Keratinocyte (primary cell): ENCODE measurements around the gene NLGN1. TPM values are rescaled to one million over a fixed set of nuclear protein-coding genes. Genes with fewer than 3 reads are reported as not detected.

Source experiments
- DNase-seq: peaks from one replicate; pipeline ENCODE4 v3.0.0-alpha.2; 2011; ENCODE audit warnings: low read depth, missing footprints, low spot score
- FAIRE-seq: peaks from 2 replicates; lab custom pipeline; 2011; peaks lifted over from hg19 to GRCh38; lab: Jason Lieb, UNC
- H2AFZ ChIP-seq: 2 replicates; pipeline ENCODE4 v1.6.0; 2012; ENCODE audit warnings: low read length, control low read depth, inconsistent platforms; ENCODE audit not compliant: control insufficient read depth
- H3K27ac ChIP-seq: 2 replicates; pipeline ENCODE4 v1.5.1; 2011; ENCODE audit warnings: low read length; ENCODE audit not compliant: control insufficient read depth, insufficient read depth
- H3K27me3 ChIP-seq: 3 replicates; pipeline ENCODE4 v1.6.0; 2011; ENCODE audit warnings: low read length; ENCODE audit not compliant: control insufficient read depth, insufficient read depth; ENCODE audit errors: extremely low read depth
- H3K36me3 ChIP-seq, 2 experiments: 2 replicates in 1 of 2; 3 replicates in 1 of 2; pipeline ENCODE4 v1.5.1; 2011; ENCODE audit warnings: low read length in 2 of 2, mild to moderate bottlenecking in 1 of 2; ENCODE audit not compliant: control insufficient read depth in 2 of 2, insufficient read depth in 2 of 2; ENCODE audit errors: extremely low read depth in 1 of 2
- H3K4me1 ChIP-seq: 3 replicates; pipeline ENCODE4 v1.5.1; 2011; ENCODE audit warnings: low read length; ENCODE audit not compliant: control insufficient read depth, insufficient read depth; ENCODE audit errors: extremely low read depth
- H3K4me2 ChIP-seq: 3 replicates; pipeline ENCODE4 v1.6.0; 2011; ENCODE audit warnings: low read depth, low read length; ENCODE audit not compliant: control insufficient read depth, insufficient read depth; ENCODE audit errors: extremely low read depth
- H3K4me3 ChIP-seq, 3 experiments: fragments of 200-600 bp in 1 of 3; sonication (generic) in 1 of 3; 2 replicates in 2 of 3; 3 replicates in 1 of 3; pipeline ENCODE4 v1.5.1; 2011 to 2016; ENCODE audit warnings: low read length in 3 of 3, mild to moderate bottlenecking in 3 of 3, control low read depth in 2 of 3, inconsistent platforms in 1 of 3, low read depth in 1 of 3, mixed read lengths in 1 of 3, mixed run types in 1 of 3, moderate library complexity in 1 of 3; ENCODE audit not compliant: control insufficient read depth in 2 of 3, insufficient read depth in 2 of 3; ENCODE audit errors: extremely low read depth in 1 of 3
- H3K79me2 ChIP-seq: 2 replicates; pipeline ENCODE4 v1.6.0; 2012; ENCODE audit warnings: low read length; ENCODE audit not compliant: control insufficient read depth, insufficient read depth
- H3K9ac ChIP-seq: 3 replicates; pipeline ENCODE4 v1.6.0; 2011; ENCODE audit warnings: low read length; ENCODE audit not compliant: control insufficient read depth, insufficient read depth; ENCODE audit errors: extremely low read depth
- H3K9me1 ChIP-seq: 3 replicates; pipeline ENCODE4 v1.6.0; 2011; ENCODE audit warnings: low read length; ENCODE audit not compliant: control insufficient read depth, insufficient read depth; ENCODE audit errors: extremely low read depth
- H3K9me3 ChIP-seq: 2 replicates; pipeline ENCODE4 v1.5.1; 2012; ENCODE audit warnings: low read depth, low read length; ENCODE audit not compliant: control insufficient read depth
- H4K20me1 ChIP-seq: 3 replicates; pipeline ENCODE4 v1.6.0; 2011; ENCODE audit warnings: low read length; ENCODE audit not compliant: control insufficient read depth, insufficient read depth; ENCODE audit errors: extremely low read depth
- CTCF ChIP-seq, 3 experiments: IDR thresholded peaks in 1 of 3; conservative IDR thresholded peaks in 1 of 3; optimal IDR thresholded peaks in 1 of 3; 2 replicates in 2 of 3; 3 replicates in 1 of 3; pipeline versions ENCODE3 to v1.5.1; 2011; ENCODE audit warnings: low read length in 3 of 3, mild to moderate bottlenecking in 3 of 3, moderate library complexity in 2 of 3, control low read depth in 1 of 3, inconsistent platforms in 1 of 3; ENCODE audit not compliant: insufficient read depth in 2 of 3; ENCODE audit errors: extremely low read depth in 1 of 3
- EZH2 ChIP-seq: IDR thresholded peaks from one replicate; pipeline ENCODE4 v1.6.1; 2012; ENCODE audit warnings: inconsistent platforms, mild to moderate bottlenecking, low read length, moderate library complexity
- dilution Hi-C: fragments of 300-500 bp; cut with MboI; formaldehyde crosslinking; loops from one replicate; pipeline ENCODE4 v1.7.0; 2020; ENCODE audit warnings: low sequenced_read_pairs; ENCODE audit not compliant: extremely low pct_ligation_motif_present
- polyA plus RNA-seq, 5 experiments: library from polyadenylated mRNA; depleted of rRNA in 3 of 5; stranded (reverse) in 3 of 5; stranded (forward) in 1 of 5; unstranded in 1 of 5; fragments of >200 nt; gene quantifications; 1 replicate in 1 of 5; 2 replicates in 3 of 5; 3 replicates in 1 of 5; pipeline versions ENCODE4 v1.2.1 to v1.2.3, GENCODE V29; 2011 to 2012; ENCODE audit warnings: missing spikeins in 2 of 5, low read depth in 1 of 5, low replicate concordance in 1 of 5

The NLGN1 gene
- polyA plus RNA-seq, 1 donor (not counting 4 experiments of a cell fraction or from before 2014, with no cell fraction given) = not detected

DNA sequence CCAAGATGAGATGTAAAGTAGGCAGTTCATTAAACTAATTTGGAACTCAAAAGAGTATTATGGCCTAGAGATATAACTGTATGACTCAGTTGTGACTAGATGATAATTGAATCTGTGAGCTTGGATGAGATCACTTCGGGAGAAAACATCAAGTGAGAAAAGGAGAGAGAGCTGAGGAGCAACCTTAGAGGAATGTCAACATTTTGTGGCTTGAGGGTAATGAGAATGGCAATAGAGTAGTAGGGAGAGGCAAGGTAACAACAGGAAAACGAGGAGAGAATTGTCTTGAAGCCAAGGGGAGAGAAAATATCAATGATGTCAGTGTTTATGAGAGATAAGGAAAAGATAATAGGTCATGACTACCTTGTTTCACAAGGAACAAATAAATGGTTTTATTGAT, 580.2 kb downstream of the NLGN1 start:
- Histone ChIP-seq H3K27ac (no peak overlapping the region), H3K36me3 (no peaks in the 10 kb centered on the region), H3K9me1 (no peaks in the 10 kb centered on the region), H2AFZ (no peak overlapping the region), H3K4me2 (no peak overlapping the region), H3K4me3 (no peak overlapping the region), H4K20me1 (no peaks in the 10 kb centered on the region), H3K9me3 (no peaks in the 10 kb centered on the region), H3K9ac (no peak overlapping the region), H3K4me1 (no peaks in the 10 kb centered on the region), H3K79me2 (no peaks in the 10 kb centered on the region), H3K27me3 (no peaks in the 10 kb centered on the region)
- no peak for FAIRE-seq
- no peak for DNase-seq
- no peak for TF ChIP-seq EZH2
- TF ChIP-seq CTCF (optimal IDR thresholded peaks at IDR 0.05 in 1 of 3, IDR thresholded peaks at IDR 0.05 in 1 of 3, conservative IDR thresholded peaks at IDR 0.05 in 1 of 3; ENCODE audit: extremely low read depth in 1 of 3, insufficient read depth in 2 of 3, low read length in 3 of 3) = no peak
- dilution Hi-C loops = no loop called here

DNA sequence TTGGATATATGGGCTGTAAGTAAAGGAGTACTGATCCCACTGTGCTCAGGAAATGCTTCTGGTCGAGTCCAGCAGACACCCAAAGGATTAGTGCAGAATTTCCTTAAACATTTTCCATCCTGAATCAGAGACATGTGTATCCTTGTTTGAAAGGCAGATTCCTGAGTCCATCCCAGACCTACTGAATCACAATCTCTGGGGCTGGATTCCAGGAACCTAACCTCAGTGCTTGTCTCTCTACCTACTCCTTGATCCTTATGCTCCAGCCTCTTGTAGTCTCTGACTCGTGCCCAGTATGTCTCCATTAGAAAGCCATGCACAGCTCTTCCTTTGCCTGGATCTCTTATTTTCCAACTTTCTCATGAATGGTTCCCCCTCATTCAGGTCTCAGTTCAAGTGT, 585.8 kb downstream of the NLGN1 start:
- no peak for TF ChIP-seq CTCF (optimal IDR thresholded peaks at IDR 0.05 in 1 of 3, IDR thresholded peaks at IDR 0.05 in 1 of 3, conservative IDR thresholded peaks at IDR 0.05 in 1 of 3; ENCODE audit: extremely low read depth in 1 of 3, insufficient read depth in 2 of 3, low read length in 3 of 3)
- no peak for TF ChIP-seq EZH2
- Histone ChIP-seq H3K27ac (no peak overlapping the region), H4K20me1 (no peaks in the 10 kb centered on the region)

More for the DNA sequence above, 585.8 kb downstream of the NLGN1 start:
- Histone ChIP-seq H3K4me1 (no peaks in the 10 kb centered on the region), H3K36me3 (no peaks in the 10 kb centered on the region), H3K27me3 (no peaks in the 10 kb centered on the region), H3K9ac (no peak overlapping the region), H3K9me3 (no peaks in the 10 kb centered on the region), H2AFZ (no peak overlapping the region), H3K9me1 (no peaks in the 10 kb centered on the region), H3K4me2 (no peak overlapping the region), H3K79me2 (no peaks in the 10 kb centered on the region), H3K4me3 (no peak overlapping the region)
- DNase-seq (no peak), FAIRE-seq (no peak)
- dilution Hi-C loops = no loop called here
